Activated CD4-positive, alpha-beta T cell treated with anti-CD3 and anti-CD28 coated beads, Interleukin-2, amount 50 U/mL, for 1 hour (primary cell): ENCODE results near the gene PIEZO2.

Source experiments
- DNase-seq: peaks from one replicate; pipeline ENCODE4 v3.0.0-alpha.2; 2020

Gene PIEZO2

GRCh38 chr18:10771053-10771709 is 378.2 kb downstream of the PIEZO2 start:
- DNase-seq = no peak

GRCh38 chr18:10770264-10770663 is 379.1 kb downstream of the PIEZO2 start:
- no peak for DNase-seq

GRCh38 chr18:10768221-10768620 is 381.1 kb downstream of the PIEZO2 start:
- no peak for DNase-seq

- DNase-seq = no peak
Measured at GRCh38 chr18:10767658-10768057, 381.7 kb downstream of the PIEZO2 start.

GRCh38 chr18:10760986-10761385 is 388.4 kb downstream of the PIEZO2 start:
- no peak for DNase-seq

- DNase-seq = no peak
Measured at GRCh38 chr18:10759241-10759640, 390.1 kb downstream of the PIEZO2 start.

GRCh38 chr18:10757946-10758345 is 391.4 kb downstream of the PIEZO2 start:
- no peak for DNase-seq

GRCh38 chr18:10757349-10757748 is 392.0 kb downstream of the PIEZO2 start:
- DNase-seq = no peak

GRCh38 chr18:10755855-10756254 is 393.5 kb downstream of the PIEZO2 start:
- DNase-seq = no peak

GRCh38 chr18:10754128-10754527 is 395.2 kb downstream of the PIEZO2 start:
- no peak for DNase-seq

- DNase-seq = no peak
Measured at GRCh38 chr18:10752382-10752781, 397.0 kb downstream of the PIEZO2 start.

GRCh38 chr18:10751653-10752052 is 397.7 kb downstream of the PIEZO2 start:
- no peak for DNase-seq

GRCh38 chr18:10750191-10751035 is 399.0 kb downstream of the PIEZO2 start:
- no peak for DNase-seq

- no peak for DNase-seq
Measured at GRCh38 chr18:10748641-10749040, 400.7 kb downstream of the PIEZO2 start.

- DNase-seq = no peak
Measured at GRCh38 chr18:10745971-10746370, 403.4 kb downstream of the PIEZO2 start.

GRCh38 chr18:10745219-10745618 is 404.1 kb downstream of the PIEZO2 start:
- no peak for DNase-seq

GRCh38 chr18:10743766-10744165 is 405.6 kb downstream of the PIEZO2 start:
- DNase-seq = no peak

GRCh38 chr18:10739152-10739551 is 410.2 kb downstream of the PIEZO2 start:
- DNase-seq = no peak

- no peak for DNase-seq
Measured at GRCh38 chr18:10736984-10737383, 412.4 kb downstream of the PIEZO2 start.

GRCh38 chr18:10732990-10733389 is 416.4 kb downstream of the PIEZO2 start:
- no peak for DNase-seq

GRCh38 chr18:10727477-10727876 is 421.9 kb downstream of the PIEZO2 start:
- no peak for DNase-seq

GRCh38 chr18:10726198-10727068 is 422.9 kb downstream of the PIEZO2 start:
- no peak for DNase-seq

GRCh38 chr18:10724666-10725065 is 424.7 kb downstream of the PIEZO2 start:
- no peak for DNase-seq
